K562 (cell line): ENCODE data around the gene CLCNKB. TPM values are rescaled to one million over a fixed set of nuclear protein-coding genes. Genes with fewer than 3 reads are reported as not detected.

Source experiments
- ATAC-seq: fragments of 200-7000 bp; cut with Tn5 transposase; 3 replicates; pipeline ENCODE4 v1.9.1; 2020; ENCODE audit warnings: moderate library complexity
- BruUV-seq: library from RNA; stranded (reverse); fragments of 400-500 nt; replicated peaks from 2 replicates; lab custom pipeline; 2021; lab: Mats Ljungman, UMichigan
- CTCF ChIA-PET: fragments of 300-600 bp; formaldehyde crosslinking; extraction: SDS; loops from one replicate; lab custom pipeline; 2021; ENCODE audit warnings: low intra/inter-chr PET ratio; lab: Yijun Ruan, JAX
- POLR2A ChIA-PET: fragments of 300-600, 350-650 bp; sonication (Branson Sonifier 250); formaldehyde crosslinking; extraction: SDS; loops from one replicate; lab custom pipeline; 2021; ENCODE audit warnings: antibody characterized with exemption, inconsistent platforms; lab: Yijun Ruan, JAX
- DNase-seq, 4 experiments: peaks; one replicate each; pipeline versions ENCODE4 v3.0.0 to v3.0.0-alpha.2; 2011 to 2018; ENCODE audit warnings: low spot score in 3 of 4, mixed read lengths in 3 of 4; ENCODE audit errors: extremely low read depth in 1 of 4
- FAIRE-seq: peaks from 2 replicates; lab custom pipeline; 2011; peaks lifted over from hg19 to GRCh38; lab: Jason Lieb, UNC
- H2AFZ ChIP-seq: 2 replicates; pipeline ENCODE4 v1.6.0; 2011; ENCODE audit warnings: low read depth, low read length, control low read depth, inconsistent platforms
- H3K27ac ChIP-seq: fragments of 200-600 bp; 3 replicates; pipeline ENCODE4 v1.8.0; 2011; ENCODE audit warnings: low read depth, mild to moderate bottlenecking, control low read depth, inconsistent platforms, low read length, moderate library complexity, mixed read lengths; ENCODE audit errors: extremely low read depth
- H3K27me3 ChIP-seq, 2 experiments: fragments of 300-600 bp in 1 of 2; 2 replicates in 1 of 2; 3 replicates in 1 of 2; pipeline versions ENCODE4 v1.6.0 to v1.8.0; 2011; ENCODE audit warnings: inconsistent platforms in 2 of 2, low read length in 2 of 2, mild to moderate bottlenecking in 1 of 2, mixed read lengths in 1 of 2, moderate library complexity in 1 of 2; ENCODE audit not compliant: control insufficient read depth in 2 of 2, insufficient read depth in 2 of 2
- H3K36me3 ChIP-seq: fragments of 300-600 bp; 3 replicates; pipeline ENCODE4 v1.8.0; 2011; ENCODE audit warnings: mild to moderate bottlenecking, low read length, inconsistent platforms; ENCODE audit not compliant: control insufficient read depth, insufficient read depth
- H3K4me1 ChIP-seq, 2 experiments: fragments of 200-600 bp in 1 of 2; replicated peaks in 1 of 2; 2 replicates in 1 of 2; 3 replicates in 1 of 2; pipeline versions ENCODE4 v1.5.1 to v1.8.0; 2011; ENCODE audit warnings: inconsistent platforms in 2 of 2, low read length in 2 of 2, mild to moderate bottlenecking in 1 of 2, mixed read lengths in 1 of 2, moderate library complexity in 1 of 2; ENCODE audit not compliant: control insufficient read depth in 2 of 2, insufficient read depth in 2 of 2
- H3K4me2 ChIP-seq: 2 replicates; pipeline ENCODE4 v1.6.1; 2011; ENCODE audit warnings: low read length, control low read depth, inconsistent platforms, mixed read lengths; ENCODE audit not compliant: insufficient read depth
- H3K4me3 ChIP-seq: fragments of 200-600 bp; sonication (generic), shearing (Covaris generic); 2 replicates; pipeline ENCODE4 v1.5.1; 2016; ENCODE audit warnings: control low read depth, inconsistent platforms
- H3K79me2 ChIP-seq: fragments of 200-600 bp; 3 replicates; pipeline ENCODE4 v1.8.0; 2011; ENCODE audit warnings: low read length, inconsistent platforms; ENCODE audit not compliant: control insufficient read depth, insufficient read depth
- H3K9ac ChIP-seq, 2 experiments: 2 replicates each; pipeline versions ENCODE4 v1.6.0 to v1.6.1; 2011; ENCODE audit warnings: low read depth in 2 of 2, low read length in 2 of 2, control low read depth in 1 of 2, inconsistent platforms in 1 of 2, mild to moderate bottlenecking in 1 of 2, mixed read lengths in 1 of 2; ENCODE audit not compliant: insufficient read depth in 1 of 2
- H3K9me1 ChIP-seq: one replicate; pipeline ENCODE4 v1.6.0; 2011; ENCODE audit warnings: inconsistent platforms, mild to moderate bottlenecking, low read length, moderate library complexity; ENCODE audit not compliant: control insufficient read depth, insufficient read depth
- H3K9me3 ChIP-seq: replicated peaks from 2 replicates; pipeline ENCODE4 v1.5.1; 2011; ENCODE audit warnings: low read depth, low read length, inconsistent platforms; ENCODE audit not compliant: control insufficient read depth, insufficient read depth
- H4K20me1 ChIP-seq: replicated peaks from 2 replicates; pipeline ENCODE4 v1.6.1; 2011; ENCODE audit warnings: low read length, inconsistent platforms, mixed read lengths; ENCODE audit not compliant: control insufficient read depth, insufficient read depth
- JUND ChIP-seq, 2 experiments: IDR thresholded peaks; 2 replicates in 1 of 2; 3 replicates in 1 of 2; pipeline ENCODE4 v1.6.1; 2011; ENCODE audit warnings: borderline replicate concordance in 2 of 2, low read depth in 2 of 2, low read length in 2 of 2, improper control_type of control experiment in 1 of 2, missing biosample characterization in 1 of 2, missing genetic modification characterization in 1 of 2, missing genetic modification reagents in 1 of 2
- ZKSCAN8 ChIP-seq: fragments of 200-800 bp; sonication (Bioruptor generic); IDR thresholded peaks from 2 replicates; pipeline ENCODE4 v1.6.1; 2016; ENCODE audit warnings: missing genetic modification characterization, missing compliant biosample characterization
- WGBS: fragments of 100-300 bp; shearing (Covaris generic); methylation state at CpG from one replicate; pipeline ENCODE4 v1.1.6; 2016; ENCODE audit warnings: low coverage, mixed read lengths; ENCODE audit not compliant: insufficient coverage; ENCODE audit errors: missing lambda C conversion rate; 5-methylcytosine and 5-hydroxymethylcytosine counted together
- in situ Hi-C: fragments of 300-500 bp; cut with MboI; formaldehyde crosslinking; loops from 4 replicates; pipeline ENCODE4 v1.15.0; 2018; ENCODE audit warnings: inconsistent platforms, mixed read lengths
- intact Hi-C: fragments of 100-400 bp; cut with micrococcal nuclease; formaldehyde crosslinking; loops from 2 replicates; pipeline ENCODE4 v1.14.2; 2022
- polyA plus RNA-seq, 8 experiments: library from polyadenylated mRNA; depleted of rRNA in 4 of 8; stranded (reverse) in 5 of 8; unstranded in 3 of 8; fragments of >200 nt; fragmentation: Nextera tagmentation in 2 of 8; fragmentation: Illumina TruSeq in 1 of 8; extraction: Ambion mirVana in 2 of 8; extraction: Trizol in 1 of 8; gene quantifications; 2 replicates each; pipeline versions ENCODE4 v1.2.1 to v1.2.3, GENCODE V29; 2011 to 2014; ENCODE audit warnings: inconsistent platforms in 1 of 8, missing spikeins in 1 of 8
- total RNA-seq, 7 experiments: library from RNA; depleted of rRNA in 6 of 7; stranded (reverse); fragments of >200 nt in 6 of 7; fragmentation: Illumina TruSeq in 2 of 7; extraction: Trizol in 2 of 7; gene quantifications; 2 replicates each; pipeline versions ENCODE4 v1.2.1 to v1.2.3, GENCODE V29; 2011 to 2021; ENCODE audit warnings: low replicate concordance in 1 of 7

CLCNKB gene
- total and polyA plus RNA-seq, 9 of the 15 experiments (the other 6 are each of a cell fraction or from before 2014, with no cell fraction given) = 0.08 to 1.7 (median 0.64) TPM

DNA sequence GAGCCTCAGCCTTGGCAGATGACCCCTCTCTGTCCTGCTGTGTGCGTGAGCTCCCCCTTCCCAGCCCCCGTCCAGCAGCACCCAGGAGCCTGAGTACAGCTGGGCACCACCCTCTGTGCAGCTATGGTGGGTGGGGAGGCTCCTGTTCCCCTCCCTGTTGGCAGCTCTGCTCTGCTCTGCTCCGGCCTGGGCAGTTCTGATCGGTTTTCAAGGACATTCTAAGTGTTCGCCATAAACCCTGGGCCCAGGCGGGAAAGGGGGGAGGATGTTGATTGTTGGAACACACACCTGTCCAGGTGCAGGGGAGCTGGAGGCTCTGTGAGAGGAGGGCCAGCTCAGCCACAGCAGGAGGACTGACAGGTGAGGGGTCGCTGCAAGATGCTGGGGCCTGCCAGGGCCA, at the start of gene CLCNKB (continued):
- TF ChIP-seq JUND (IDR thresholded peaks at IDR 0.05; ENCODE audit: borderline replicate concordance, low read depth, low read length) = no peak
- no peak for TF ChIP-seq JUND (tag; IDR thresholded peaks at IDR 0.05; ENCODE audit: borderline replicate concordance, low read depth, low read length)

DNA sequence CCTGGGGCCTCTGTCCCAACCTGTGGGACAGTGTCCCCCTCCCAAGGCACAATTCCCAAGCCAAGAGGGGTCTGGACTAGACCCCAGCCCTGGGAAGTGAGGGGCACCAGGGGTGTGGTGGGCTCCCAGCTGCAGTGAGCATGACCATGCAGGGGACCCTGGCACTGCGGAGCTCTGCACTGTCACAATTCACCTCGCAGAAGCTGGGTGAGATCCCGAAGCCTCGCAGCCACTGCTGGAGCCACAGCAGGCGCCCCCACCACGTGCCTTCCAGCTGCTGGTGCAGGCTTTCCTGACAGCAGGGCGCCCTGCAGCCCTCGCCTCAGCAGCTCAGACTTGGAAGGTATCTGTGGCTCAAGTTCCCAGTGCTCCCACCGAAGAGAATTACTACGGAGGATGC, 49.5 kb upstream of the CLCNKB start:
- Histone ChIP-seq H4K20me1 (no peaks in the 10 kb centered on the region), H3K4me2 (no peak overlapping the region), H3K9me1 (no peaks in the 10 kb centered on the region), H2AFZ (no peak overlapping the region), H3K4me3 (no peak overlapping the region), H3K79me2 (no peaks in the 10 kb centered on the region), H3K4me1 (peaks cover 0 to 30% of the 10 kb centered on the region in 2 experiments; a peak in 2 of 5 replicates), H3K9ac (no peak overlapping the region; a peak in 1 of 4 replicates), H3K36me3 (no peaks in the 10 kb centered on the region), H3K27me3 (peaks cover 14 to 31% of the 10 kb centered on the region in 2 experiments; a peak in 3 of 5 replicates), H3K9me3 (no peaks in the 10 kb centered on the region), H3K27ac (no peak overlapping the region)
- FAIRE-seq (no peak), ATAC-seq (no peak), DNase-seq (no peak)
- intact Hi-C loops (loop anchor here (1.0 to 5.0 kb wide), 3 partner anchors 42 to 202 kb away; no protein-coding TSS in a partner anchor), in situ Hi-C loops (no loop called here)
- POLR2A ChIA-PET = interaction anchor here (0.6 to 1.3 kb wide), 3 partner anchors 18 to 684 kb away, joined by 3 to 5 read pairs (median 4); partner anchors contain the start of gene ZBTB17
- BruUV-seq = no TSS peak
- WGBS = 39% methylated on average over 10 of the region's 10 CpGs
- CTCF ChIA-PET = interaction anchor here (1.7 kb wide), 1 partner anchor 202 kb away, joined by 5 read pairs; no protein-coding TSS in a partner anchor
- TF ChIP-seq ZKSCAN8 (CRISPR knock-in tag) = no peak
